Suppressor macrophage (primary cell): ENCODE measurements around the gene HNRNPA0.
A peak's percentile ranks its signal among the peaks of the same experiment; 100 is the strongest.
"Not testable (repeated sequence)": the region's sequence is repeated elsewhere in the genome, so short reads cannot be mapped to it uniquely, and the experiment has no call there.

Source experiments
- DNase-seq, 4 experiments: peaks; one replicate each; pipeline ENCODE4 v3.0.0-alpha.2; 2020 to 2022
- total RNA-seq, 17 experiments: gene quantifications; one replicate each; lab custom pipeline; 2026; ENCODE audit warnings: mixed read lengths in 6 of 17, inconsistent platforms in 3 of 17; lab: John Stamatoyannopoulos, UW

The HNRNPA0 gene
- 27.1 to 97.8 (median 51.2) reads per million in 17 experiments for total RNA-seq

DNA sequence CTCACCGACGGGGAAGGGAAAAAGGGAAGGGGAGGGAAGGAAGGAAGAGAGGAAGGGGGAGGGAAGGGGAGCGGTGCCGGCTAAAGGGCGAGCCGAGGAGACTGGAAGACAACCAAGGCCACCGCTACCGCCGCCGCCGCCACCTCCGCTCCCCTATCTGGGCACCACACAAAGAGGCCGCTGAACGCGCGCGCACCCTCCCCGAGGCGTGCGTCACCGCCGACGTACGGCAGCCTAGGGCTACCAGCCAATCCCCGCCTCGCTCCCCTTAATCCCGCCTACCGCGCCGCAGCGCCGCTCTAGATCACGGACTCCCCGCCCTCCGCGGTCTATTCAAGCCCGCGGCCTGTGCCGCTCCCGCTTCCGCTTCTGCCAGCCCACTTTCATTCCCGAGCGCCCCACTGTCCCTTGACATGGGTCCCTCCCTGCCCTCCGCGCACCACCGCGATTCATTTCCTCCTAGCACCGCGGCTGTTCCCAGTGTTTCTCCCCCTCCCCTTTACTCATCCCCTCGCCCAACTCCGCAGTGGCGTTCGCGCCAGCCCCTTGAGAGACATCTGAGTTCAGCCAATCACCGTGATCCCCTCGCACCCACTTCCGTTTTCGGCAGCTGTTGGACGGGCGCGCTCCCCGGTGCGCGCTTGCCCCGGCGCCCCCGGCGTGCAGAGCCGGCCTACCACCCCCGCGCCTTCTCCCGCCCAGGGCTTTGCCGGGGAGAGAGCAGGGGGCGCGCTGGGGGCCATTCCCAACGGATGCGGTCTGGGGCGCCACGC is at the start of gene HNRNPA0:
Gene HNRNPA0, minus strand, starts transcription at position 176 of the 773 bp plus-strand sequence. CDS start 297 bp downstream, outside the sequence.
- DNase-seq = peak; percentile 98 to 99 (median 99)

- DNase-seq = no peak
Measured at GRCh38 chr5:137802282-137803210, 48.4 kb upstream of the HNRNPA0 start.

- DNase-seq = no peak
Measured at GRCh38 chr5:137800700-137801411, 46.7 kb upstream of the HNRNPA0 start.

DNA sequence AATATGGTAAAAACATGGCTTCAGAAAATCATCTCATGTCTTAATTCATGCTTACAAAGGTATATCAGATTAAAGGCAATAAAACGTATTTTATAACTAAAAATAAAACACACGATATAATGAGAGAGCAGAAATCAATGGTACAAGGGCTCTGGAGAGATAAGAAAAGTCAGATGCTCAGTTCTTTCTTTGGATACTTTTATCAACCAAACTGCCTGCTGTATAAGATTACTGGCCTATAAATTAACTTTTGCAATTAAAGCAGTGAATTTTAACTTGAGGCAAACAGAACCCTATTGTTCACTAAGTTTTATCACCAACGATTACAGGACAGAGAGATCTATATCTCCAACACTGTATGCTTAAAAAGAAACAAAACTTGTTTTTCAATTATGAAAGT is 42.1 kb upstream of the HNRNPA0 start:
- DNase-seq = no peak

DNA sequence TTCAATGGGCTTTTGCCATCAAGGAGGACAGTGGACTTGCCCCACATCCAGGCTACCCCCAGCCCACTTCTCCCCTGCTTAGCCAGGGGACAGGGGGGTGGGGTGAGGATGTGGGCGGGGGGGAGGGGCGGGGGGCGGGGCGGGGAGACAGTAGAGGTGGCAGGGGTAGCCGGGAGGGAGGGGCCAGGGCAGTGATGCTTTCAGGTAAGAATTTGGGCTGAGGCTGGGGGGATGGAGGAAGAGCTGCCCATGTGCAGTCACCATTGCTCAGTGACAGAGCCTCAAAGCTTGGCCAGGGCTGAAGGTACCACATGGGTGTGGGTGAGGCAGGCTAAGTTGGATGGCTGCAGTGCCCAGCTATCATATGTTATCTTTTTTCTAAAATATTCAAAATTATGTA is 40.7 kb upstream of the HNRNPA0 start:
- DNase-seq = no peak

- DNase-seq = no peak
Measured at GRCh38 chr5:137792303-137792702, 38.1 kb upstream of the HNRNPA0 start.

- DNase-seq = no peak
Measured at GRCh38 chr5:137791799-137792198, 37.6 kb upstream of the HNRNPA0 start.

GRCh38 chr5:137791387-137791786 is 37.2 kb upstream of the HNRNPA0 start:
- no peak for DNase-seq

DNA sequence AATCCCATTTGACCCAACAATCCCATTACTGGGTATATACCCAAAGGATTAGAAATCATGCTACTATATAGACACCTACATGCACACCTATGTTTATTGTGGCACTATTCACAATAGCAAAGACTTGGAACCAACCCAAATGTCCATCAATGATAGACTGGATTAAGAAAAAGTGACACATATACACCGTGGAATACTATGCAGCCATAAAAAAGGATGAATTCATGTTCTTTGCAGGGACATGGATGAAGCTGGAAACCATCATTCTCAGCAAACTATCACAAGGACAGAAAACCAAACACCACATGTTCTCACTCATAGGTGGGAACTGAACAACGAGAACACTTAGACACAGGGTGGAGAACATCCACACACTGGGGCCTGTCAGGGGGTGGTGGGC is 34.4 kb upstream of the HNRNPA0 start:
- not testable (repeated sequence) for DNase-seq

- DNase-seq = no peak
Measured at GRCh38 chr5:137782984-137783536, 28.9 kb upstream of the HNRNPA0 start.

- DNase-seq = no peak
Measured at GRCh38 chr5:137782055-137782454, 27.9 kb upstream of the HNRNPA0 start.

DNA sequence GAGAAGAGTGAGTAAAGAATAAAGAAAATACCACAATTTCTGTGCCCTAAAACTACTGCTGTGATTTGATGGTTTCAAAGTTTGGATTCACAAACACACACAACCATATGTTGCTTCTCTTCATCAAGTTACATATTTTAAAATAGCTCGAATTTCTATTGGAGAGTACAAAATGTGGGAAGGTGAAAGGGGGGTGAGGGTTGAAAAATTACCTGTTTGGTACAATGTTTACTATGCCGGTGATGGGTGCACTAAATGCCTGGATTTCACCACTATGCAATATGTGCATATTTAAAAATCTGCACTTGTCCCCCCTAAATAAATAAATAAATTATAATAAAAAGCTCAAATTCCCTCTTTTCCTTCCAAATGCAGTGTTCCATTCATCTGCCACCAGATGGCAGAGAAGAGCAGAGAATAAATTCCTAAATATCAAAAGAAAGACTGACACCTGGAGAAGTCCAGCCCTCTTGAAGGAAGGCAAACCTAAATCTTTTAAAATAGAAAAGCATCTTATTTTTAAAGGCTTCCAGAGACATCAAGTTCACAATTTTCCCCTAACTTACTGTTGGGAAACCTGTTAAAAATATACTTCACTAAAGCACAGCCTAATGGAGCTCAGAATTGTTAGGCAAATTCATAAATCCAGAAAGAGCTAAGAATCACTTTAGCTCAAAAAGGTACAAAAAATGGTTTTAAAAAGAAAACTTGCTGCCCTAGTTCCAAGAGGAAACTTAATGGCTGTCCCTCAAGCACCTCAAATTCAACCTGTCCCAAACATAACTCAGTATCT is 24.8 kb upstream of the HNRNPA0 start:
- peak; percentile 12 to 68 (median 38) for DNase-seq

DNA sequence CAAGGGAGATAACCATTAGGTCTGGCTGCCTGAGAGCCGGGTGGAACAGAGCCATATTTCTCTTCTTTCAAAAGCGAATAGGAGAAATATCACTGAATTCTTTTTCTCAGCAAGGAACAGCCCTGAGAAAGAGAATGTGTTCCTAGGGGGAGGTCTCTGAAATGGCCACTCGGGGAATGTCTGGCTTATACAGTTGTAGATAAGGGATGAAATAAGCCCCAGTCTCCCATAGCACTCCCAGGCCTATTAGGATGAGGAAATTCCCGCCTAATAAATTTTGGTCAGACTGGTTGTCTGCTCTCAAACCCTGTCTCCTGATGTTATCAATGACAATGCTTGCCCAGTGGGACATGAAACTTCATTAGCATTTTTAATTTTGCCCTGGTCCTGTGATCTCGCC is 13.8 kb upstream of the HNRNPA0 start:
- not testable (repeated sequence) for DNase-seq

GRCh38 chr5:137761566-137761965 is 7.4 kb upstream of the HNRNPA0 start:
- DNase-seq = no peak

DNA sequence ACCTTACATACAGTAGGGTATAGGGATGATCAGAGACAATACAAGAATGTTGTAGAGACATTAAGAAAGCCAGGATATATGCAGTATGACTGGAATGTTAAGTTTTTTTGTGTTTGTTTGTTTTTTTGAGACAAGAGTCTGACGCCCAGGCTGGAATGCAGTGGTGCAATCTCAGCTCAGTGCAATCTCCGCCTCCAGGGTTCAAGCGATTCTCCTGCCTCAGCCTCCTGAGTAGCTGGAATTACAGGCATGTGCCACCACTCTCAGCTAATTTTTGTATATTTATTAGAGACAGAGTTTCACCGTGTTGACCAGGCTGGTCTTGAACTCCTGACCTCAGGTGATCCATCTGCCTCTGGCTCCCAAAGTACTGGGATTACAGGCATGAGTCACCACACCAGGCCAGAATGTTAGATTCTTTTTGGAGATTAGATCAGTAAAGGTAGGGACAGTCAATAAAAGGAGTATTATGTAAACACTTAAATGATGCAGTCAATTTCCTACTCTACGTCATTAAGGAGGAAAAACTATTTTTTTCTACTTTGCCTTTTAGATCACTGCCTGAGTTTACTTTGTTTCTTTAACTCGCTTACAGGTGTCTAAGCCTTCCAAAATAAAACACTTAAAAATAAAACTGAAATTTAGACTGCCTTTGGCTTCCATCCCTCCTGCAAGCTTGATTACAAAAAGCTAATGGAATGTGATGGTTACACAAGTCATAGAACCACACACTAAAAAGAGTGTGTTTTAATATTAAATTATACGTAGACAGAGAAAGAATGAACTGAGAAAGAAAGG is 6.8 kb upstream of the HNRNPA0 start:
- no peak for DNase-seq

GRCh38 chr5:137760294-137760693 is 6.1 kb upstream of the HNRNPA0 start:
- no peak for DNase-seq

DNA sequence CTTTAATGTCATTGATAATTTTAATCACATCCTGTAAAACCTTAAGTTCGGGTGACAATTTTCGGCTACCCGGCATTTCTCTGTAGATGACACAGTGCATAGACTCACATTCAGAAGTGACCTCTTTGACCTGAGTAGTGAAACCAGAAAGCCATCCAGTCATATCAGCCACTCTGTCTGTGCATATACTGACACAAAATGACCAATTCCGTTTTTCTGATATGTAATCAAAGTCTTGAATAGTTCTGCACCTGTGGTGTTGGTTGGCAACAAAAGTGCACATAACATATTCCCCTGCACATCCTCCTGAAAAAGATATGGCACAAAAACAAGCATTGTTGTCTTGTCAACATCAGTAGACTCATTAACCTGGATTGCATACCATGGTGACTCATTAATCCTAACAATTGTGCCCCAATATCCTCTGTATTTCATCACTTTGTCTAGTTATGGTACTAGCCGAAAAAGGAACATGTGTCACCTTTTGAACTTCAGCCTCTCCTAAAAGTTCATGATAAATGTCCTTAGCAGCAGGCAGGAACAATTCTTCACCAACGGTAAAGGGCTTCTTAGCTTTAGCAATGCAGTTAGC is 4.6 kb upstream of the HNRNPA0 start:
- no peak for DNase-seq

GRCh38 chr5:137758121-137758520 is 4.0 kb upstream of the HNRNPA0 start:
- no peak for DNase-seq

- DNase-seq = no peak
Measured at GRCh38 chr5:137757634-137758033, 3.5 kb upstream of the HNRNPA0 start.
